GM21619 (cell line): ENCODE measurements around the gene PPP1R3G.
"Not testable (repeated sequence)": the region's sequence is repeated elsewhere in the genome, so short reads cannot be mapped to it uniquely, and the experiment has no call there.

Source experiments
- ATAC-seq: cut with Tn5 transposase; IDR thresholded peaks from one replicate; pipeline ENCODE4 v1.9.1; 2021; ENCODE audit not compliant: unreplicated experiment

The PPP1R3G gene

DNA sequence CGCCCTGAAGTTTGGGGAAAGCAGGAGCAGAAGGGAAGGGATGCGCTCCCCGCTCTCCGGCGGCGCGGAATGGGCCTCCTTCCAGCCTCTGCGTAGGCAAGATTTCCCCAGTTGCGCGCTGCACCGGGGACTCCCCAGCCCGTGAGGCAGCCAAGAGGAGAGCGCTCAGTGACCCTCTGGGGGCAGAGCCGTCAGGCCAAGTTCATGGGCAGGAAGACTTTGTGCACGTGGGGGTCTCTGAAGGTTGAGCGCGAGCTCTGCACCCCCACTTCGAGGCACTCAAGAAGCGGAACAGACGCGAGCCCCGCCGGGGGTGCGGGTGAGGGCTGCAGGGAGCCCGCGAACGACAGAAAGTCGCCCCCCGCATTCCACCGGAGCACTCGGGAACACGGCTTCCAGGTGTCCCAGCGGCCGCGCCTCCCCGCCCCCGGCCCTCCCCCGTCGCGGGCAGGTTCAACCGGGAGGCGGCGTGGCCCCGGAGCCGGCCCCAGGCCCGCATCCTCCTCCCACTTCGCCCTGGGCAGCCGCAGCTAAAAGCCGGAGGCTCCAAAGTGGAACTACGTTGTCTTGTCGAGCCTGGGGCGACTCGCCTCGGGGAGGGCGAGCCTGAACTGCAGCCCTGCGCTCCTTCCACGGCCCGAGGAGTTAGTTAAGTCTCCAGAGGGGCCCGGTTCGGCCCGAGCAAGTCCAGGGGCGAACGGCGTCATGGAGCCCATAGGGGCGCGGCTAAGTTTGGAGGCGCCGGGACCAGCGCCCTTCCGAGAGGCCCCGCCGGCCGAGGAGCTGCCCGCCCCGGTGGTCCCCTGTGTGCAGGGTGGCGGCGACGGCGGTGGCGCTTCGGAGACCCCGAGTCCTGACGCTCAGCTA is at the start of gene PPP1R3G:
TSS of gene PPP1R3G (plus strand) at position 561 of the 867 bp plus-strand sequence. CDS start at position 706, 145 bp downstream.
- ATAC-seq, result peak; percentile 47

DNA sequence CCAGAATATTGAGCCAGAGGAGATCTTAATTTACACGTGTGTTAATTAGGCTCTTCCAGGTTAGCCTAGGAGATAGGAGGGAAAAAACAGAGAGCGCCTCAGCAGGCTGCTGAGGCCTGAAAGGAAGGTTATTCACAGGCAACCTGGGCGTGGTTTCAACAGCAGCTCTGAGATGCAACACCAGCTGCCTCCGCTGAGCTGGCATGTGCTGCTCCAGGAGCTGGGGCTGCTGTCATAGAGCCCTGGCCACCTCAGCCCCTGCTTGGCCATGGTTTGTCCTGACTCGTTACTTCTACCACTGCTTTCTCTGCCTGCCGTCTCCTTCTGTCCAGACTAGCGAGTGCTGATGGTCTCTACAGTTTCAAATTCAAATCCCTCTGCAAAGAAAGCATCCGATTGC is 48.9 kb upstream of the PPP1R3G start:
- ATAC-seq, result no peak

DNA sequence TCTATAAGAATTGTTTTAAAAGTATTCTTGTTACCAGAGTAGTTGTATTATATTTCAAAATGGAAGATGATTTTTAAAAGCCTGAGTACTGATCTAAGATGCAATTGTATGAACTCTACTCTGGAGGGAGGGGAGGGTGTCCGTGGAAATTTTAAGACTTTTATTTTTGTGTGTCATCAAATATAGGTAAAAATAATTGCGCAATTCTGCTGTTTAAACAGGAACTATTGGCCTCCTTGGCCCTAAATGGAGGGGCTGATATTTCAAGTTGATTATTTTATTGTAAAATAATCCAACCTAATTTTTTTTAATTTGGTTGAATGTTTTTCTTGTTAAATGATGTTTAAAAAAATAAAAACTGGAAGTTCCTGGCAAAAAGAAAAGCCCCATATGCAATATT is 43.2 kb upstream of the PPP1R3G start:
- no peak for ATAC-seq

DNA sequence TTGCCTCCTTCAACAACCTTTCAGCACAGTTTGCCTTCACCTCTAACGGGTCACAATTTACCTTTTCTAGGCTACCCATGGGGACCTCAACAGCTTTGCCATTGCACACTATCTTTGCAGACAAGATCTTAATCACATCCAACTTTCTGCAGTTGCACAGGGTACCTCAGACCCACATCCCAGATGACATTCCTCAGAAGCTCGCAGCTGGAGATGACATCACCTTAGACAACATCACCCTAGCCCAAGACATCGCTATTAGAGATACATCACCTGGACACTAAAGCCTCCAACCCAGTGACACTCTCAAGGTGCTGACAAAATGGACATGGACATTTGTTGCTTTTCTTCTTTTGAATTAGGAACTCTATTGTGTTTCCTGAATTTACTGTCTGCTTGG is 42.7 kb upstream of the PPP1R3G start:
- ATAC-seq, result no peak

DNA sequence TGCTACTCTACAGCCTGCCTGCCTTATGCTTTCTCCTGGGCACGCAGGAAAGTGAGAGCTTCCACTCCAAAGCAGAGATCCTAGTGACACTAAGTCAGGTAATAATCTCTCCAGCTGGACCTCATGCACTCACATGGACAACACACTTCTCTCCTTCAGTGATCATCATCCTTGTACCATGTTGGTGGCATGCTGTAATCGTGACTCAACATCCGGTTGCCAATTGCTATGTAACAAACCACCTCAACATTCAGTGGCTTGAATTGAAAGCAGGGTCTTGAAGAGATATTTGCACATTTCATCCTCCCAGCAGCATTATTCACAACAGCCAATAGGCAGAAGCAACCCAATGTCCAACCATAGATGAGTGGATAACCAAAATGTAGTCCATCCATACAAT is 40.3 kb upstream of the PPP1R3G start:
- no peak for ATAC-seq

DNA sequence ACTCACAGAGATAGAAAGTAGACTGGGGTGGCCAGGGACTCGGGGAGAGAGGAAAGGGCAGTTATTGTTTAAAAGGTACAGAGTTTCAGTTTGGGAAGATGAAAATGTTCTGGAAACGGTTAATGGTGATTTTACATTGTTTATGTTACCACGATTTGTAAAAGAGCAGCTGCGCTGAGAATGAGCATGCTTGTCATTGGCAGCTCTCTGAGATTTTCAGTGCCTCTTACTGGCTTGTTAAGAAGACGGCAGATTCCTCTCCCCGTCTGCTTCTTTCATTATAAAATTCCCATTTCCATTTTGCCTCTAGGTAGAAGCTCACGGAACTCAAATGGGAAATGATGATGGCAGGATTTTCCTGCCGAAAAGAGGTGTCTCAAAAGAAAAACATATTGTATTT is 39.7 kb upstream of the PPP1R3G start:
- no peak for ATAC-seq

DNA sequence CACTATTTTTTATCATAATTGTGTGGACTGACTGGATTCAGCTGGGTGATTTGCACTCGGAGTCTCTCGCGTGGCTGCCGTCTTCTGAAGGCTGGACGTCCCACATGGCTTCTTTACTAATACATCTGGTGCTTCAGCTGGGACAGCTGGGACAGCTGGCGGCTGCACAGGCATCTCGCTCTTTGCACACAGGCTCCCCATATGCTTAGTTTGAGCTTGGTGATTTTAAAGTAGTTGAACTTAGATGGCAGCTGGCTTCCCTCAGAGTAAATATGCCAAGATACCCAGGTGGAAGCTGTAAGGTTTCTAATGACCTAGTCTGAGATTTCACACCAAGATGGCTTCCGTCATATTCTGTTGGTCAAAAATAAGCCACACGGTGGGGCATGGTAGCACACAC is 38.7 kb upstream of the PPP1R3G start:
- ATAC-seq, result no peak

DNA sequence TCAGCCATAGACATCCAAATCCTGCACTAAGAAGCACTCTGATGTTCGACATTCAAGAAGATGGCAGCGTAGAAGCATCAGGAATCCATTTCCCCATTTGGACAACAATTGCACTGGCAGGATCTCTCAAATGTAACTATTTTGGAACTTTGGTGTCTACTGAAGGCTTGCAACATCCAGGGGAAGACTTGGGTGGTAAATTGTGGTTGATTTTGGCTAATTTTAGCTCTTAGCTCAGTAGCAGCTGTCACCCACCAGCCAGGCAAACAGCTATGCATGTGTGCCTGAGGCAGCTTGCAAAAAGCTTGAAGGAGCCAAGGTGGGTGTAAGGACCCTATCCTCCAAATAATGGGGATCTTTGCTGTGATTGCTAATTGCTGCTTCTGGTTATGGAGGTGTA is 35.1 kb upstream of the PPP1R3G start:
- no peak for ATAC-seq

DNA sequence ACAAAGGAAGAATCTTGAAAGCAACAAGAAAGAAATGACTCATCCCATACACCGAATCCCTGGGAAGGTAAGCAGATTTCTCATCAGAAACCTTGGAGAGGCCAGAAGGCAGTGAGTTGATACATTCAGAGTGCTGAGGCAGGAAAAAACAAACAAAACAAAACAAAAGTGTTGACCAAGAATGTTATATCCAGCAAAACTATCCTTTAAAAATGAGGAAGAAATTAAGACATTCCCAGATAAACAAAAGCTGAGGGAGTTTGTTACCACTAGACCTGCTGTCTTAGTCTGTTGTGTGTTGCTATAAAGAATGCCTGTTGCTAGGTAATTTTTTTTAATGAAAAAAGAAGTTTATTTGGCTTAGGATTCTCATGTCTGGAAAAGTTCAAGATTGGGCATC is 33.7 kb upstream of the PPP1R3G start:
- no peak for ATAC-seq

DNA sequence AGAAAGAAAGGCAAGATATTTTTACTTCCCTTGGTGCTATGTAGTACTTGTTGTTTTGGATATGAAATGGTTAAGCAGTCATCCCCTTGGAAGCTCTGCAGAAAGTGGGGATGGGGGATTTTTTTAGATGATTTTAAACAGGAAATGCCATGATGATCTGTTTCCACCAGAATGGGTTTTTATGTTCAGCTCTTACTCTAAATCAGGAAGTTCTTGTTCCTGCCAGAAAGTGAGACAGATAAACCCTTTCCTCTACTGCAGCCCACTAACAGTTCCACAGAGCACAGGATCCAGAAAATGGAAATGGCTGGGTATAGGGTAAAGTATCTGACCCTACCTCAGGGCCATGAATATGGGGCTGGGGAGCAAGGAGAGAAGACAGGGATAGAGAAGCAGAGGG is 32.1 kb upstream of the PPP1R3G start:
- ATAC-seq, result no peak

DNA sequence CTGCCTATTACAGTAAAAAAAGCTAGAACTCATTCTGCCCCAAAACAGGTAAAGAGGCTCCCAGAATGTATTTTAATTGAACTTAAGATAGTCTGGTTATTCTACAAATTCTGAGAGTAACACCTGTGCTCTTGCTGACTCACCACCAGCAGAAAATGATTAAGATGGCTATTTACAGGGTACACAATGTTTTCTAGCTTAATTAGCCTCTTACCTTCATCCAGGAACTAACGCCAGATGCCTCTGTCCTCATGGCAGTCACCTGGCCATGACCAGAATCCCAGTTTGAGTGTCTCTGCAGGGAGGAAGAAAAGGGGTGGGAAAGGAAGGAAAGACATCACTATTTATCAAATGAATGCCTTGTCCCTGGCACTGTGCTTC is 31.3 kb upstream of the PPP1R3G start:
- no peak for ATAC-seq

DNA sequence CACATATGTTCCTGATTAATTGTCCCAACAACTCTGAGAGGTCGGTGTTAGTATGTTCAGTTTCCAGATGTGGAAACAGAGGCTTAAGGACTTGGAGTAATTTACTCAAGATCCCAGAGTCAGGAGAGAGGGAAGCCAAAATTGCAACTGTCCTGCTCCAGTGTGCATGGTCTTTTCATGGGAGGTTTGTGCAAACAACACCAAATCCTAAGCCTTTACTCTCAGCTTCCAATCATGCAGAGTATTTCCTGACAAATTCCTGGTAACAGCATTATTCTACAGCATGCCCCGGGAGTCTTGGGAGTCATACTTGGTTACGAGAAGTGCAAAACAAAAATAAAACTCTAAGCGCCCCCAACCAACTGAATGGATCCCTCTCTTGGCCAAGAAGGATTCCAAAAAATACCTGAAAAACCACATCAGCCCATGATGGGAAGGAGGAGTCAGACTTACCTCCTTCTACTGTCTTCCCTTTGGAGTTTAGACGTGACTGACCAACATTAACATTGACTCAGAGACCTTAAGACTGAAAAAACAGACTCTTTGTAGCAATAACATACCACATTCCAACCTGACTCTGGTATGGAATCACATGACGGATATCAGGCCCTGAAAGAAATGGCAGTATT is 30.8 kb upstream of the PPP1R3G start:
- no peak for ATAC-seq

DNA sequence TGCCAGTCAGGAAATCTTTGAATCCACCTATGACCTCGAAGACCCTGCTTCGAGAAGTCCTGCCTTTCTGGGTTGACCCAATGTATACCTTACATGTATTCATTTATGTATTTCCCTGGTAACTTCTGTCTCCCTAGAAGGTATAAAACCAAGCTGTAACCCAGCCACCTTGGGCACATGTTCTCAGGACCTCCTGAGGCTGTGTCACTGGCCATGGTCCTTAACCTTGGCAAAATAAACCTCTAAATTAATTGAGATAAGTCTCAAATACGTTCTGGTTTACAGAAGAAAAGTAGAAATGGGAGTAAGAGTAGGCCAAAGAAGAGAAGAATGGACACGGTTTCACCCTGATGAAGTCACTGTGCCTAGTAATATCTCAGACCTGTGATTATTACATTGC is 30.0 kb upstream of the PPP1R3G start:
- ATAC-seq, result no peak

DNA sequence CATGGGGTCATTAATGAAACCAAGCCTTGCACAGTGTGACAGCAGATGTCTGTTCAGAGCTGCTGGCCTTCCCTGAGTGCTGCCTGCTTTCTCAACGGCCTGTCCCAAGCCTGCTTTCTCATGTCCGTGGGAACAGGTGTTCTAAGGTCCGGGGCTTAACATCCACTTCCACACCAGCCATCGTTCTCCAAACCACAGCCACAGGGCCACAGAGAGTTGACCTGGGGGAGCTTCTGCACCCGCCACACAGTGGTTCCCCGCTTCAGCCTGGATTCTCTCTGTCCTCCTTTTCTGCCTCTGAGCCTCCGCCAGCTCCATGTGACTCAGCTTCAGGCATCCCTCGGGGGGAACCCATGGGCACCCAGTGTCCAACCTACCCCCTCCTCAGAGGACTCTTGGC is 26.9 kb upstream of the PPP1R3G start:
- ATAC-seq, result no peak

DNA sequence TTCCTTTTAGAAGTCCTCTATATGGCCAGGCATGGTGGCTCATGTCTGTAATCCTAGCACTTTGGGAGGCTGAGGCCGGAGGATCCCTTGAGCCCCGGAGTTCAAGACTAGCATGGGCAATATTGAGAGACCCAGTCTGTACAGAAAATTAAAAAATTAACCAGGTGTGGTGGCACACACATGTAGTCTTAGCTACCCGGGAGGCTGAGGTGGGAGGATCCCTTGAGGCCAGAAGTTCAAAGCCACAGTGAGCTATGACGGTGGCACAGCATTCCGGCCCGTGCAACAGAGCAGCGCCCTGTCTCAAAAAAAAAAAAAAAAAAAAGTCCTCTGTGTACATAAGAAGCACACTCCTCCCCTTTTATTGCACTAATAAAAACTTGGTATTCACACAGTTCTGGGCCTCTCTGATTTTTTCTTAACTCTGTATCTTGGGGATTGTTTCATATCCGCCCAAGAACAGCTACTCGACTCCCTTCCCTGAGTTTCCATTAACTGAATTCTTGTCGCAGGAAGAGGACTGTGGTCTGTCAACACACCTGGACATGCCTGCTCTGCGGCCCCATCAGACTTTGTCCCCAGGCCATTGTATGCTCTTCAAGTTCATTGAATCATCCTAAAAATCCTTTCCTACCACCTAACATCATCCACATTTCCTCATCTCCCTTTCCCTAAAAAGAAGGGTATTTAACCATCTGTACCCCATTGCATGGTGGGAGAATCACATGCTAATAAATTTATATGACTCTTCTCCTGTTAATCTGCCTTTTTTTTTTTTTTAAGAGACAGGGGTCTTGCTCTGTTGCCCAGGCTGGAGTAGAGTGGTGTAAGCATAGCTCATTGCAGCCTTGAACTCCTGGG is 25.9 kb upstream of the PPP1R3G start:
- no peak for ATAC-seq

DNA sequence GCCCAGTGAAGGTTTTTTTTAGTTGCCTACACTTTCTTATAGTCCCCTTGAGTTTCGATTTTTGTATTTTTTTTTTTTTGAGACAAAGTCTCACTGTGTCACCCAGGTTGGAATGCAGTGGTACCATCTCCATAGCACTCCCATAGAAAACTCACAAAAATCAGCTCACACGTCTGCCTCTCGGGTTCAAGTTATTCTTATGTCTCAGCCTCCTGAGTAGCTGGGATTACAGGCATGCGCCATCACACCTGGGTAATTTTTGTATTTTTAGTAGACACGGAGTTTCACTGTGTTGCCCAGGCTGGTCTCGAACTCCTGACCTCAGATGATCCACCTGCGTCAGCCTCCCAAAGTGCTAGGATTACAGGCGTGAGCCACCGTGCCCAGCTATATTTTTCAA is 24.7 kb upstream of the PPP1R3G start:
- ATAC-seq, result not testable (repeated sequence)

DNA sequence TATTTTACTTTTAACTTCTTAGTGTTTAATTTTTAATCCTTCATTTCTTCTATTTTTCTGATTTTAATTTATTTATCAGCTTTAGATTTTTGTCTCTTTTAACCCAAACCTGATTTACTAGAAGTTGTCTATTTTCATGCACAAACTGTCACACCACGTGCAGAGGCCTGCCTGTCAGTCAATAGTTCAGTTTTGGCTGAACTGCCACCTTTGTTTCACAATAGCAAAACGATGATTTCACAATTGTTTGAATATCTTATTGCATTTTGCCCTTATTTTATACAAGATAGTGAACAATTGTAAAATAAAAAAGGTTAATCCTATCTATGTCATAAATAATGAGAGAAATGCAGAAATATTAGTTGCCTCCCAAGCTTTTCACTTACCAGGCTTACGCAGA is 24.0 kb upstream of the PPP1R3G start:
- ATAC-seq, result no peak

DNA sequence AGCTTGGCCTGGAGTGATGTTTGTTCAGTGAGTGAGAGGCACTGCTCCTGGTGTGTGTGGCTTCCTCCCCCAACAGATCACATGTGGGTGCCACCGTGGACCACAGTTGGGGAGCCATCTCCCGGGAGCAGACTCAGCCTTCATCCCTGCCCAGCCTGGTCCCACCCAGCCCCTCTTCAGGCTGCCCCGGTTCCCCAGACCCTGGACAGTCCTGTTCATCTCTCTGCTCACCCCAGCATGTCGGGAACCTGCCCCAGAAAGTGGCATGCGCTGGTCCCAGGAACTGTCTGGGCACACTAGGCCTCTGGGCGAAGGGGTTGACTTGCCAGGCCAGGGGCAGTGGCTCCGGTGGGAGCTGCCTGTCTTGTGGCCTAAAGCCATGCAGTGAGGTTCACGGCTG is 21.5 kb upstream of the PPP1R3G start:
- no peak for ATAC-seq

DNA sequence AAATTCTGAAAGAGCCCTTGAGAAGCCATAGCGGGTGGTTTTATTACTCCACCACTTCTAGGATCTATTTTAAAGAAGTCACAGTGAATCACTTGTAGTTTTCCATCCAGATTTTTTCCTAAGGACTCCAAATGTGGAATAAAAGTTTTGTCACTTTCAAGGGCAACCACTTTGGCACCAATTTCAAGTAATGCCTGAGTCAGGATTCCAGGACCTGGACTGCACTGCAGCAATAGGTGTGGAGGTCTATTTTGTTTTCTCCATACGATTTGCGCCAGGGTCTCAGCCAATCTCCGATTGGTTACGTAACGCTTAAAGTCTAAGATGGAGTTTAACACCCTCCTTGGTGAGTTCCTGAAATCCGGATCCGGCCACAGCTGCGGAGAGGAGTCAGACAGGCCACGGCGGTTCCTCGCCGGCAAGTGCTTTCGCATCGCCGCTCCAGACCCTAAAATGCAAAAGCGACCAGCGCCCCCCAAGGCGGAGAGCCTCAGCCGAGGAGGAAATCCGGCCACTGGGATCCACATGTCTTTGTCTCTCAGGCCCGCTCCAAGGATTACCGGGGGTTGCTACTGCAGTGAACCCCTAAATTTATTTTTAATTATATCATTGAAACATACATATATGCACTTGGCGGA is 18.6 kb upstream of the PPP1R3G start:
- ATAC-seq, result no peak

DNA sequence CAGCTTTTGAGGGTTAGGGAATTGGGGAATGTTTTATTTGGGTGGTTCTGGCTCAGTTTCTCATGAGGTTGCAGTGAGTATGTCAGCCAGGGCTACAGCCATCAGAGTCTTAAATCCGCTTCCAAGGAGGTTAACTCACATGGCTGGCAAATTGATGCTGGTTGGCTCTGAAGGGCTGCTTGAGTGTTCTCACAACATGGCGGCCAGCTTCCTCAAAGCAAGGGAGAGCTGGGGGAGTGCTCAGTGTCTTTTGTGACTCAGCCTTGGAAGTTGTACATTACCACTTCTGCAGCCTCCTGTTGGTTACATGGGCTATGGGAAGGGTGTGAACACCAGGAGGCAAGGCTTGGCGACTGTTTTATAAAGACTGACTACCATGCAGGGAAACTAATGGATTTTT is 17.8 kb upstream of the PPP1R3G start:
- no peak for ATAC-seq

DNA sequence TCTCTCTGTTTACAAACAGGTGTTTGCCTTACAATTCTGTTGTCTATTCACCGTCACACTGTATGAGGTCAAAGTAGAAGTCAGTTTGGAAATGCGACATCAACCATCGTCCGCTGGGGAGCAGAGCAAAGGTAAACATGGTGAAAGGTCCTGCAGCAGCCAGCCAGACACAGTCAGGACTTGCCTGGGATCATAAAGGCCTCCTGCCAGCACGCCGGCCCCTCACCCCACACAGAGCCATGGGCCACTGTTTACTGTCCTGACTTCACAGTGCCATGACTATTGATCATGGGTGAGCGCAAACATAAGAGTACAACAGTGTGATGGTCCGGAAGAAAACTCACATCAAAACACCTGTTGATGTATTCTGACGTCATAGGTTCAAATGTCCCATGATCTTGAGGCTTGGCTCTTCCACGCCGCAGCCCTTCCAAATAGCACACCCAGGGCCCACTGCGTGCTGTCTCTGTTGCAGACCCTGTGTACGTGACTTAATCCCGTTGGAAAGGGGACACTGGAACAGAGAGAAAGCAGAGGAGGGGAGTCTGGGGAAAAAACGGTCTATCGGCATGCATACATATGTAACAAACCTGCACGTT is 16.9 kb upstream of the PPP1R3G start:
- no peak for ATAC-seq
